PC-3 (cell line): ENCODE data around the gene ZNF33B. TPM values are rescaled to one million over a fixed set of nuclear protein-coding genes. Genes with fewer than 3 reads are reported as not detected.

Experiments used
- ATAC-seq: fragments of 200-7000 bp; cut with Tn5 transposase; 2 replicates; pipeline ENCODE4 v1.9.1; 2020; ENCODE audit warnings: mild to moderate bottlenecking, moderate library complexity
- BruUV-seq: library from RNA; stranded (reverse); fragments of 400-500 nt; replicated peaks from 2 replicates; lab custom pipeline; 2021; lab: Mats Ljungman, UMichigan
- CTCF ChIA-PET: fragments of 300-600 bp; sonication (Branson Sonifier 250); formaldehyde crosslinking; loops from one replicate; lab custom pipeline; 2022; ENCODE audit warnings: antibody characterized with exemption; lab: Charles Lee
- POLR2A ChIA-PET: fragments of 300-600 bp; sonication (Branson Sonifier 250); formaldehyde crosslinking; loops from one replicate; lab custom pipeline; 2022; ENCODE audit warnings: antibody characterized with exemption; ENCODE audit not compliant: unreplicated experiment; lab: Charles Lee
- DNase-seq: peaks from one replicate; pipeline ENCODE4 v3.0.0-alpha.2; 2015
- H2AFZ ChIP-seq: fragments of 300-600 bp; sonication (generic); 2 replicates; pipeline ENCODE4 v1.6.0; 2016; ENCODE audit warnings: antibody characterized with exemption, low read length
- H3F3A ChIP-seq: fragments of 300-600 bp; sonication (generic); one replicate; pipeline ENCODE4 v1.6.0; 2017; ENCODE audit warnings: antibody characterized with exemption, low read length, control low read depth, mild to moderate bottlenecking; ENCODE audit not compliant: unreplicated experiment
- H3K27ac ChIP-seq: fragments of 300-600 bp; sonication (generic); 2 replicates; pipeline ENCODE4 v1.5.1; 2016; ENCODE audit warnings: mild to moderate bottlenecking, low read length
- H3K27me3 ChIP-seq: fragments of 300-600 bp; sonication (generic); 2 replicates; pipeline ENCODE4 v1.6.1; 2016; ENCODE audit warnings: low read length, mixed read lengths
- H3K36me3 ChIP-seq: fragments of 300-600 bp; sonication (generic); 2 replicates; pipeline ENCODE4 v1.6.1; 2016; ENCODE audit warnings: low read depth, mixed run types, low read length, mixed read lengths
- H3K4me1 ChIP-seq: fragments of 300-600 bp; sonication (generic); 2 replicates; pipeline ENCODE4 v1.5.1; 2016; ENCODE audit warnings: low read length; ENCODE audit not compliant: insufficient read depth
- H3K4me2 ChIP-seq: fragments of 300-600 bp; sonication (generic); 2 replicates; pipeline ENCODE4 v1.6.0; 2016; ENCODE audit warnings: low read length
- H3K4me3 ChIP-seq: fragments of 300-600 bp; sonication (generic); 2 replicates; pipeline ENCODE4 v1.5.1; 2016; ENCODE audit warnings: mild to moderate bottlenecking, low read length, mixed read lengths
- H3K79me2 ChIP-seq: fragments of 300-600 bp; sonication (generic); 2 replicates; pipeline ENCODE4 v1.6.1; 2017; ENCODE audit warnings: low read length, mixed read lengths
- H3K9ac ChIP-seq: fragments of 300-600 bp; sonication (generic); 2 replicates; pipeline ENCODE4 v1.6.0; 2016; ENCODE audit warnings: mild to moderate bottlenecking, low read length
- H3K9me2 ChIP-seq: fragments of 300-600 bp; sonication (generic); replicated peaks from 2 replicates; pipeline ENCODE4 v1.6.1; 2016; ENCODE audit warnings: mixed run types, low read length, mixed read lengths
- H3K9me3 ChIP-seq: fragments of 300-600 bp; sonication (generic); 2 replicates; pipeline ENCODE4 v1.6.1; 2016; ENCODE audit warnings: low read length, mixed read lengths
- H4K20me1 ChIP-seq: fragments of 300-600 bp; sonication (generic); 2 replicates; pipeline ENCODE4 v1.6.1; 2016; ENCODE audit warnings: low read length, mixed read lengths
- CTCF ChIP-seq: fragments of 300-600 bp; sonication (generic); conservative IDR thresholded peaks from 2 replicates; pipeline ENCODE4 v1.5.1; 2017; ENCODE audit warnings: antibody characterized with exemption, low read depth, mild to moderate bottlenecking, low read length
- EZH2 ChIP-seq: fragments of 300-600 bp; sonication (generic); IDR thresholded peaks from one replicate; pipeline ENCODE4 v1.6.1; 2017; ENCODE audit warnings: antibody characterized with exemption, mild to moderate bottlenecking, low read length; ENCODE audit not compliant: unreplicated experiment
- EZH2phosphoT487 ChIP-seq: fragments of 300-600 bp; sonication (generic); IDR thresholded peaks from 2 replicates; pipeline ENCODE4 v1.6.1; 2018; ENCODE audit warnings: mild to moderate bottlenecking, antibody characterized with exemption, low read length, borderline replicate concordance
- intact Hi-C: fragments of 100-400 bp; cut with micrococcal nuclease; formaldehyde crosslinking; loops from 2 replicates; pipeline ENCODE4 v1.9.0; 2023
- total RNA-seq: library from RNA; depleted of rRNA; stranded (reverse); fragments of >200 nt; gene quantifications from 2 replicates; pipeline ENCODE4 v1.2.3, GENCODE V29; 2014

The ZNF33B gene
- total RNA-seq, 1 experiment from 2014 or later: 6.2 TPM

GRCh38 chr10:42553064-42553407, 85.3 kb downstream of the ZNF33B start:
- Histone ChIP-seq H3K9me2 (no peaks in the 10 kb centered on the region), H3K27me3 (no peaks in the 10 kb centered on the region), H3K4me2 (peak overlapping the region; percentile 96), H4K20me1 (no peaks in the 10 kb centered on the region), H3K79me2 (peaks cover 22% of the 10 kb centered on the region), H3K36me3 (peaks cover 9% of the 10 kb centered on the region), H3K9me3 (no peaks in the 10 kb centered on the region), H3K9ac (peak overlapping the region; percentile 26; the same call in 1 of the 2 replicates), H2AFZ (peak overlapping the region; percentile 97), H3K4me1 (peaks cover 14% of the 10 kb centered on the region), H3K4me3 (peak overlapping the region; percentile 87), H3F3A (no peaks in the 10 kb centered on the region), H3K27ac (no peak overlapping the region)
- BruUV-seq: TSS peak; percentile 71
- DNase-seq (no peak), ATAC-seq (peak; percentile 39)
- TF ChIP-seq EZH2phosphoT487 (no peak), EZH2 (no peak), CTCF (no peak)
- intact Hi-C loops: loop anchor here (2.0 to 10.0 kb wide), 4 partner anchors 76 to 232 kb away; partner anchors contain the start of gene BMS1
- ChIA-PET CTCF (no interaction called here), POLR2A (no interaction called here)

- peak; percentile 99 for DNase-seq
- TF ChIP-seq EZH2: no peak
- TF ChIP-seq CTCF: no peak
- no peak for TF ChIP-seq EZH2phosphoT487
- ATAC-seq: peak; percentile 89
- intact Hi-C loops: loop anchor here (1.0 to 10.0 kb wide), 5 partner anchors 75 to 232 kb away; partner anchors contain the start of genes BMS1 and ZNF33B
- no peaks in the 10 kb centered on the region for H3K27me3 ChIP-seq
- H3K27ac ChIP-seq: no peak overlapping the region
- peaks cover 22% of the 10 kb centered on the region for H3K79me2 ChIP-seq
- H3F3A ChIP-seq: no peaks in the 10 kb centered on the region
- ChIA-PET POLR2A (no interaction called here), CTCF (no interaction called here)
- peak overlapping the region; percentile 96 for H3K4me2 ChIP-seq
- BruUV-seq: TSS peak; percentile 47
- H3K9me2 ChIP-seq: no peaks in the 10 kb centered on the region
- H3K36me3 ChIP-seq: peaks cover 16% of the 10 kb centered on the region
- peak overlapping the region; percentile 75 for H3K9ac ChIP-seq
- no peaks in the 10 kb centered on the region for H4K20me1 ChIP-seq
- peaks cover 14% of the 10 kb centered on the region for H3K4me1 ChIP-seq
- peak overlapping the region; percentile 87 for H3K4me3 ChIP-seq
- H2AFZ ChIP-seq: peak overlapping the region; percentile 97
- H3K9me3 ChIP-seq: no peaks in the 10 kb centered on the region
Observed at GRCh38 chr10:42552188-42553063, 85.9 kb downstream of the ZNF33B start.
